Calu3 (cell line): ENCODE measurements around the gene SERINC5. TPM values are rescaled to one million over a fixed set of nuclear protein-coding genes. Genes with fewer than 3 reads are reported as not detected.

ENCODE experiments used
- BruUV-seq: library from RNA; stranded (reverse); fragments of 400-500 nt; replicated peaks from 2 replicates; lab custom pipeline; 2021; lab: Mats Ljungman, UMichigan
- CTCF ChIA-PET: fragments of 300-600 bp; sonication (Branson Sonifier 250); formaldehyde crosslinking; loops from one replicate; lab custom pipeline; 2022; ENCODE audit warnings: antibody characterized with exemption; lab: Charles Lee
- DNase-seq: peaks from one replicate; pipeline ENCODE4 v3.0.0; 2022
- H3K27ac Mint-ChIP-seq: one replicate; pipeline ENCODE4 v1.8.0; 2022; ENCODE audit warnings: mixed read lengths; ENCODE audit not compliant: unreplicated experiment
- H3K27me3 Mint-ChIP-seq: one replicate; pipeline ENCODE4 v1.8.0; 2022; ENCODE audit warnings: mixed read lengths; ENCODE audit not compliant: unreplicated experiment
- H3K36me3 Mint-ChIP-seq: one replicate; pipeline ENCODE4 v1.8.0; 2022; ENCODE audit warnings: mild to moderate bottlenecking, moderate library complexity, mixed read lengths; ENCODE audit not compliant: insufficient read depth, unreplicated experiment
- H3K4me1 Mint-ChIP-seq: one replicate; pipeline ENCODE4 v1.8.0; 2022; ENCODE audit warnings: mild to moderate bottlenecking, low read depth, mixed read lengths; ENCODE audit not compliant: unreplicated experiment
- H3K4me3 Mint-ChIP-seq: one replicate; pipeline ENCODE4 v1.8.0; 2022; ENCODE audit warnings: mild to moderate bottlenecking, low read depth, moderate library complexity, mixed read lengths; ENCODE audit not compliant: unreplicated experiment
- H3K9me3 Mint-ChIP-seq: one replicate; pipeline ENCODE4 v1.8.0; 2022; ENCODE audit warnings: low read depth, mixed read lengths; ENCODE audit not compliant: unreplicated experiment
- intact Hi-C: fragments of 100-400 bp; cut with micrococcal nuclease; formaldehyde crosslinking; loops from one replicate; pipeline ENCODE4 v1.10.0; 2022; ENCODE audit not compliant: unreplicated experiment
- total RNA-seq: library from RNA; stranded (reverse); gene quantifications from 2 replicates; pipeline ENCODE4 v1.2.3, GENCODE V29; 2022
- TF ChIP-seq, protein P1 (sequence below): fragments of 200-600 bp; IDR thresholded peaks from one replicate; pipeline ENCODE4 v1.8.0; 2022; ENCODE audit warnings: antibody characterized with exemption; ENCODE audit not compliant: unreplicated experiment

The SERINC5 gene
- total RNA-seq, 1 experiment from 2014 or later, result 47.0 TPM

DNA sequence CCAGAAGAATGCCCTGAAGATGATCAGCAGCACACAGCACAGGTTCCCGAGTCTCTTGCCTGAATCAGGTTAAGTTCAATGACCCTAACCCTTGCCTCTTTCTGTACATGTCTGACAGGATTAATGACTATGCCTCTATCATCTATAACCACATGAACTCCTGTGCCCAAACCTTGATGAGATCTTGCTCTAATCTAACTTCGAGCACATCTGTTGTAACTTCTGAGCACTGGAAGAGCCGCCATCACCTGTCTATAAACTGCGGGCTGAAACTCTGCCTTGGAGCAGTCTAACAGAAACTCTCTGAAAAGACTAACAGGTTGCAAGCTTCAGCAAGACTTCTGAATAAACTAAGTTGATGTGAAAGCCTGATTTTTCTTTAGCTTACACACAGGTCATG, 44.5 kb downstream of the SERINC5 start:
- CTCF ChIA-PET, result no interaction called here
- intact Hi-C loops, result no loop called here
- Mint-ChIP-seq H3K9me3 (peaks cover 2% of the 10 kb centered on the region), H3K36me3 (peaks cover 3% of the 10 kb centered on the region), H3K27ac (no peak overlapping the region), H3K4me1 (peaks cover 21% of the 10 kb centered on the region), H3K4me3 (no peak overlapping the region), H3K27me3 (no peaks in the 10 kb centered on the region)
- no peak for DNase-seq
- BruUV-seq, result no TSS peak
- TF ChIP-seq, protein P1, sequence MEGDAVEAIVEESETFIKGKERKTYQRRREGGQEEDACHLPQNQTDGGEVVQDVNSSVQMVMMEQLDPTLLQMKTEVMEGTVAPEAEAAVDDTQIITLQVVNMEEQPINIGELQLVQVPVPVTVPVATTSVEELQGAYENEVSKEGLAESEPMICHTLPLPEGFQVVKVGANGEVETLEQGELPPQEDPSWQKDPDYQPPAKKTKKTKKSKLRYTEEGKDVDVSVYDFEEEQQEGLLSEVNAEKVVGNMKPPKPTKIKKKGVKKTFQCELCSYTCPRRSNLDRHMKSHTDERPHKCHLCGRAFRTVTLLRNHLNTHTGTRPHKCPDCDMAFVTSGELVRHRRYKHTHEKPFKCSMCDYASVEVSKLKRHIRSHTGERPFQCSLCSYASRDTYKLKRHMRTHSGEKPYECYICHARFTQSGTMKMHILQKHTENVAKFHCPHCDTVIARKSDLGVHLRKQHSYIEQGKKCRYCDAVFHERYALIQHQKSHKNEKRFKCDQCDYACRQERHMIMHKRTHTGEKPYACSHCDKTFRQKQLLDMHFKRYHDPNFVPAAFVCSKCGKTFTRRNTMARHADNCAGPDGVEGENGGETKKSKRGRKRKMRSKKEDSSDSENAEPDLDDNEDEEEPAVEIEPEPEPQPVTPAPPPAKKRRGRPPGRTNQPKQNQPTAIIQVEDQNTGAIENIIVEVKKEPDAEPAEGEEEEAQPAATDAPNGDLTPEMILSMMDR, result no peak

DNA sequence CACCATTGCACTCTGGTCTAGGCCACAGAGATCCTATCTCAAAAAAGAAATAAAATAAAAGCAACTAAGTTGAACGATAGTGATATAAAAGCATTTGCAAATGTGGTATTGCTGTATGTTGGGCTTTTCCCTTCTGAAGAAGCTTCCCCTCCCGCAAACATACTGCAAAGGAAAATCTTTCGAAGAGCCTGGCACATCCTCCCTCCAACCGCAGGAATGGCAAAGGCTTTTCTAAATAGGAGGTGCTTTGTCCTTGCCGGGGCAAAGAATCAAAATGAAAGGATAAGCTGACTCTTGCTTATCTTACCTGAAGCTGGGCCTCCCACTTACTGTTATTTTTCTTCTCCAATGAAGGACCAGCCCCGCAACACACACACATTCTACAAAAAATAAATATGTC, 45.8 kb downstream of the SERINC5 start:
- TF ChIP-seq, protein P1, result no peak
- Mint-ChIP-seq H3K27ac (no peak overlapping the region), H3K36me3 (no peaks in the 10 kb centered on the region), H3K4me3 (no peak overlapping the region), H3K27me3 (no peaks in the 10 kb centered on the region), H3K4me1 (peaks cover 28% of the 10 kb centered on the region), H3K9me3 (no peaks in the 10 kb centered on the region)
- CTCF ChIA-PET, result no interaction called here
- intact Hi-C loops, result no loop called here
- DNase-seq, result no peak
- no TSS peak for BruUV-seq

DNA sequence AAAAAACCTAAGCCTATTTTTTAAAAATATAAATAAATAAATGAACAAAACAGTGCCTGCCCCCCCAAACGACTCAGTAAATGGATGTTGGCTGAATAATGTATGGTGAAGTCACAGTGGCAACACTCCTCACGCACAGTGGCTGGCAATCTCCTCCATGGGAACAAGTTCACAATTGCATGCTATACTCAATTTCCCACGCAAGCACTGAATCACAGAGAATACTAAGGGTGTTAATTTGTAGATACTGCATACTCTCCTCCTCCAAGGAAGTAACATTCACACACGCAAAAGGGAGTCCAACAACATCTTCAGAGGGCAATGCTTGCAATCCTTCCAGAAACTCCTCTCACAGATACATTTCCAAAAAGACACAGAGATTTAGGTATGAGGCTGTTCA, 47.5 kb downstream of the SERINC5 start:
- BruUV-seq, result no TSS peak
- Mint-ChIP-seq H3K27ac (no peak overlapping the region), H3K9me3 (no peaks in the 10 kb centered on the region), H3K4me3 (no peak overlapping the region), H3K4me1 (peaks cover 28% of the 10 kb centered on the region), H3K27me3 (no peaks in the 10 kb centered on the region), H3K36me3 (no peaks in the 10 kb centered on the region)
- intact Hi-C loops, result no loop called here
- CTCF ChIA-PET, result interaction anchor here (0.7 to 1.0 kb wide), 2 partner anchors 21 to 891 kb away, joined by 3 read pairs; no protein-coding TSS in a partner anchor
- no peak for DNase-seq
- TF ChIP-seq, protein P1, result no peak

DNA sequence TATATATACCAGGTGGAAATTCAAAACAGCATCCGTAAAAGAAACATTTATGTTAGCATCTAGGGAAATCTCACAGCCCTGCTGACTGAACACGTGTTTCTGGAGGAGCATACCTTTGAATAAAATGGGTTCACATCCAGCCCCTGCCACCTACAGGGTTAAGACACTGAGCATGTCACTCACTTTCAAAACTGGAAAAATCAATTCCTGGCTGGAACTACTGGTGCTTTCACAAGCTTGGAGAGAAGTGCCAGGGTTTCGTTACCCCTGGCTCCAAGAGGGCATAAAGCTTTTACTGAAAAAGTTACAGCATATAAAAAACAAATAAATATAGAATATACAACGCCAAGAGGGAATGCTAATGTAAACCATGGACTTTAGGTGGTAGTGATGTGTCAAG, 48.0 kb downstream of the SERINC5 start:
- Mint-ChIP-seq H3K9me3 (no peaks in the 10 kb centered on the region), H3K27me3 (no peaks in the 10 kb centered on the region), H3K4me1 (peaks cover 26% of the 10 kb centered on the region), H3K36me3 (no peaks in the 10 kb centered on the region), H3K4me3 (no peak overlapping the region), H3K27ac (no peak overlapping the region)
- TF ChIP-seq, protein P1, result no peak
- intact Hi-C loops, result no loop called here
- BruUV-seq, result no TSS peak
- DNase-seq, result no peak
- CTCF ChIA-PET, result interaction anchor here (0.7 to 1.0 kb wide), 2 partner anchors 21 to 890 kb away, joined by 3 read pairs; no protein-coding TSS in a partner anchor
